Effector memory CD4-positive, alpha-beta T cell (primary cell): ENCODE data around the gene LIX1.
"Not testable (repeated sequence)": the region's sequence is repeated elsewhere in the genome, so short reads cannot be mapped to it uniquely, and the experiment has no call there.

Source experiments
- DNase-seq, 3 donors: peaks; one replicate each; pipeline ENCODE4 v3.0.0-alpha.2; 2020
- H3K27ac ChIP-seq: 2 replicates; pipeline ENCODE4 v1.7.0; 2013; ENCODE audit warnings: mild to moderate bottlenecking, low read length, moderate library complexity; ENCODE audit not compliant: insufficient read depth, poor library complexity, severe bottlenecking
- H3K27me3 ChIP-seq: replicated peaks from 2 replicates; pipeline ENCODE4 v1.7.0; 2013; ENCODE audit warnings: mild to moderate bottlenecking, low read length; ENCODE audit not compliant: insufficient read depth, control insufficient read depth, poor library complexity, severe bottlenecking
- H3K36me3 ChIP-seq: 2 replicates; pipeline ENCODE4 v1.7.0; 2013; ENCODE audit warnings: mild to moderate bottlenecking, low read length, moderate library complexity; ENCODE audit not compliant: control insufficient read depth, insufficient read depth
- H3K4me1 ChIP-seq: 2 replicates; pipeline ENCODE4 v1.7.0; 2013; ENCODE audit warnings: low read length, mild to moderate bottlenecking; ENCODE audit not compliant: control insufficient read depth, insufficient read depth, poor library complexity, severe bottlenecking
- H3K4me3 ChIP-seq: 2 replicates; pipeline ENCODE4 v1.7.0; 2013; ENCODE audit warnings: low read length, low read depth, mild to moderate bottlenecking; ENCODE audit not compliant: insufficient read depth, poor library complexity, severe bottlenecking
- H3K9me3 ChIP-seq: 2 replicates; pipeline ENCODE4 v1.7.0; 2013; ENCODE audit warnings: mild to moderate bottlenecking, low read length, moderate library complexity; ENCODE audit not compliant: control insufficient read depth

LIX1 gene

DNA sequence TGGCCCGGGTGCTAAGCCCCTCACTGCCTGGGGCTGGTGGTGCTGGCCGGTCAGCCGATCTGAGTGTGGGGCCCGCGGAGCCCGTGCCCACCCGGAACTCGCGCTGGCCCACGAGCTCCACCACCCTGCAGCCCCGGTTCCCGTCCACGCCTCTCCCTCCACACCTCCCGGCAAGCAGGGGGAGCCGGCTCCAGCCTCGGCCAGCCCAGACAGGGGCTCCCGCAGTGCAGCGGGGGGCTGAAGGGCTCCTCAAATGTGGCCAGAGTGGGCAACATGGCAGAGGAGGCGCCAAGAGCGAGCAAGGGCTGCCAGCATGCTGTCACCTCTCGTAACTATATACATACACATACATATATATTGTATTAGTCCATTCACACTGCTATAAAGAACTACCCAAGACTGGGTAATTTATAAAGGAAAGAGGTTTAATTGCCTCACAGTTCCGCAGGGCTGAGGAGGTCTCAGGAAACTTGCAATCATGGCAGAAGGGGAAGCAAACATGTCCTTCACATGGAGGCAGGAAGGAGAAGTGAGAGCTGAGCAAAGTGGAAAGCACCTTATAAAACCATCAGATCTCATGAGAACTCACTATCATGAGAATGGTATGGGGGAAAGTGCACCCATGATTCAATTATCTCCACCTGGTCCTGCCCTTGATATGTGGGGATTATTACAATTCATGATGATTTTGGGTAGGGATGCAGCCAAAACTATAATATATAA is 56.8 kb downstream of the LIX1 start:
- H3K4me1 ChIP-seq, result no peaks in the 10 kb centered on the region
- H3K27me3 ChIP-seq, result no peaks in the 10 kb centered on the region
- no peaks in the 10 kb centered on the region for H3K36me3 ChIP-seq
- H3K9me3 ChIP-seq, result no peaks in the 10 kb centered on the region
- H3K27ac ChIP-seq, result no peak overlapping the region
- no peak overlapping the region for H3K4me3 ChIP-seq
- no peak for DNase-seq

DNA sequence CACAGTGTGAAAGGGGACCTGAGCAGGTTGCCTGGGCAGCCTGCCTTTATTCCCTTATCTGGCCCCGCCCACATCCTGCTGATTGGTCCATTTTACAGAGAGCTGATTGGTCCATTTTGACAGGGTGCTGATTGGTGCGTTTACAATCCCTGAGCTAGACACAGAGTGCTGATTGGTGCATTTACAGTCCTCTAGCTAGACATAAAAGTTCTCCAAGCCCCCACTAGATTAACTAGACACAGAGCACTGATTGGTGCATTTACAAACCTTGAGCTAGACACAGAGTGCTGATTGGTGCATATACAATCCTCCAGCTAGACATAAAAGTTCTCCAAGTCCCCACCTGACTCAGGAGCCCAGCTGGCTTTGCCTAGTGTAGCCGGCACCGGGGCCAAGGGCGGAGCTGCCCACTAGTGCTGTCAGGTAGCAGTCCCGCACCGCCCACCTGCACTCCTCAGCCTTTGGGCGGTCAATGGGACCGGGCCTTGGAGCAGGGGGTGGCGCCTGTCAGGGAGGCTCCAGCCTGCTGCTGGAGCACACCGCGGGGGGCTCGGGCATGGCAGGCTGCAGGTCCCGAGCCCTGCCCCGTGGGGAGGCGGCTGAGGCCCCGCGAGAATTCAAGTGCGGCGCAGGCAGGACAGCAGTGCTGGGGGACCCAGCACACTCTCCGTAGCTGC is 57.5 kb downstream of the LIX1 start:
- H3K9me3 ChIP-seq, result not testable (repeated sequence)

DNA sequence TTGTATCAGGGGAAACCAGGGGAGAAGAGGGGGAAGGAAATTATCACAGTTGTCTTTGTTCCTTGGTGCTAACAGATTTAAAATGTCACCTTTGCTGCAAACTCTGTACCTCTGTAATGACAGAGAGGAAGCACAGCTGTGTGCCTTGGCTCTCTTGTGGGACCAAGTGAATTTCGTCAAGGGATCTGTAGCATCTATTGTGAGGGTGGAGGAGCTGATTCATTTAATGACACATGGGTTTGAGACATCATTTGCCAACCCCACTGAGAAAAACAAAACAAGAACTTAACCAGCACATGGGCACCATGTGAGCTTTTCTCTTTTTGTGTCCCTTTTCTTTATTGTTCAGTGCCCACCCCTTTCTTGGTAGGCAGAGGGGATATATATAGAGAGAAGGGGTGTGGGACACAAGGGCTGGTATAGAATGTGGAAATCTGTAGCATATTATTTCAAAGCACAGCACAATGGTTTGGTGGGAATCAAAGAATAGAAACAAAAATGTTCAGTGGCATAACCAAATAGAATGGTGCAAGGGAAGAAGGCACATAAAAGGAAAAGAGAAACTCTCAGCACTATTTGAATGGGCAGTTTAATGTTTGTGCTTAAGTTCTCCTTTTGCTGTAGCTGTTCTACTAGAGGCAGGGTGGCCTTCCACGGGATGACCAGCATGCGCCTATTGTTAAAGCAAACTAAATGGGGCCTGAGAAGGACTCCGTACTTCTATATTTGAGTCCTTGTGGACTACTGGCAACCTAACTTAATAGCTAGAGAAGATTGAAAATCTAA is 63.3 kb downstream of the LIX1 start:
- H3K36me3 ChIP-seq, result no peaks in the 10 kb centered on the region
- H3K27ac ChIP-seq, result no peak overlapping the region
- no peaks in the 10 kb centered on the region for H3K27me3 ChIP-seq
- no peaks in the 10 kb centered on the region for H3K4me1 ChIP-seq
- no peaks in the 10 kb centered on the region for H3K9me3 ChIP-seq
- H3K4me3 ChIP-seq, result no peak overlapping the region
- no peak for DNase-seq

More for the DNA sequence above, 57.5 kb downstream of the LIX1 start:
- DNase-seq, H3K27me3 ChIP-seq, H3K27ac ChIP-seq, H3K4me1 ChIP-seq, H3K4me3 ChIP-seq, H3K36me3 ChIP-seq: not testable (repeated sequence)

DNA sequence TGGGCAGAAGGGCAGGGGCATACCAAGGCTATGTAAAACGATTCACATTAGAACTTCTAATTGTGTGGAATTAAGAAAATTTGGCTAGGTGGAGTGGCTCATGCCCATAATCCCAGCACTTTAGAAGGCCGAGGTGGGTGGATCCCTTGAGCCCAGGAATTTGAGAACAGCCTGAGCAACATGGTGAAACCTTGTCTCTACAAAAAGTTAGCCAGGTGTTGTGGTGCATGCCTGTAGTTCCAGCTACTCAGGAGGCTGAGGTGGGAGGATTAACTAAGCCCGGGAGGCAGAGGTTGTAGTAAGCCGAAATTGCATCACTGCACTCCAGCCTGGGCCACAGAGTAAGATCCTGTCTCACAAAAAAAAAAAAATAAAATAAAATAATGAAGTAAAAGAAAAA is 65.2 kb downstream of the LIX1 start:
- Histone ChIP-seq H3K9me3 (no peaks in the 10 kb centered on the region), H3K27ac (no peak overlapping the region), H3K27me3 (no peaks in the 10 kb centered on the region), H3K4me3 (no peak overlapping the region), H3K36me3 (no peaks in the 10 kb centered on the region), H3K4me1 (no peaks in the 10 kb centered on the region)
- no peak for DNase-seq

DNA sequence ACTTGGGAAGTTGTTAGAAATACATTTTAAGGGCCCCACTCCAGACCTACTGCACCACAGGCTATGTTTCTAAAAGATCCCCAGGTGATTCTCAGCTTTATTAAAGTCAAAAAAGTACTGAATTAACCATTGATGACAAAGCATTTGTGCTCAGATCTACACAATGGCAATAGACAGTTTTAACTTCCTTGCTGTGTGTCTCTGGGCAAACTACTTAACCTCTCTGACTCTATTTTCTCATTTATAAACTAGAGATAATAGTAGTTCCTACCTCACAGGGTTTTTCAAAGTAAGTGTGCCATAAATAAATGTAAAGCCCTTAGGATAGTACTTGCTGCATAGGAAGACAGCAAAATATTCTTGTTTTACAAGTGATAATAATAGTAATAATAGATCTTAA is 66.3 kb downstream of the LIX1 start:
- no peak overlapping the region for H3K27ac ChIP-seq
- H3K9me3 ChIP-seq, result no peaks in the 10 kb centered on the region
- H3K4me3 ChIP-seq, result no peak overlapping the region
- H3K27me3 ChIP-seq, result no peaks in the 10 kb centered on the region
- no peaks in the 10 kb centered on the region for H3K36me3 ChIP-seq
- DNase-seq, result no peak
- no peaks in the 10 kb centered on the region for H3K4me1 ChIP-seq

DNA sequence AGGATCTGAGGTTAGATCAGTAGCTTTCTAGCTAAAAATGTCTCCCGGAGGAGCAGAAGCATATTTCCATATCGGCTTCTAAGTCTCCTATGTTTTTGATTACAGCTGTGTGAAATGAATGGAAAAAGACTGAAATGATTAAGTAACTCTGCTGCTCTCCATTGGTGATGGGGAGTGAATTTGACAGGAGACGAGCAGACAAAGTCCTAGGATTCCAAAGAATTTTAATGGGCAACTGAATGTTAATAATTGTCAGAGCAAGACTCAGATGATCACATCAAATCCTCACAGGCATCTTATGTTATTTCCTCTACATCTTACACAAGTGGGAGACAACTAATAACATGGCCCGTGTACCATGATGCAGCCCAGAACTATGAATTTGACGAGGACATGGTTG is 66.8 kb downstream of the LIX1 start:
- Histone ChIP-seq H3K9me3 (no peaks in the 10 kb centered on the region), H3K27me3 (no peaks in the 10 kb centered on the region), H3K27ac (no peak overlapping the region), H3K4me3 (no peak overlapping the region), H3K36me3 (no peaks in the 10 kb centered on the region), H3K4me1 (no peaks in the 10 kb centered on the region)
- no peak for DNase-seq

DNA sequence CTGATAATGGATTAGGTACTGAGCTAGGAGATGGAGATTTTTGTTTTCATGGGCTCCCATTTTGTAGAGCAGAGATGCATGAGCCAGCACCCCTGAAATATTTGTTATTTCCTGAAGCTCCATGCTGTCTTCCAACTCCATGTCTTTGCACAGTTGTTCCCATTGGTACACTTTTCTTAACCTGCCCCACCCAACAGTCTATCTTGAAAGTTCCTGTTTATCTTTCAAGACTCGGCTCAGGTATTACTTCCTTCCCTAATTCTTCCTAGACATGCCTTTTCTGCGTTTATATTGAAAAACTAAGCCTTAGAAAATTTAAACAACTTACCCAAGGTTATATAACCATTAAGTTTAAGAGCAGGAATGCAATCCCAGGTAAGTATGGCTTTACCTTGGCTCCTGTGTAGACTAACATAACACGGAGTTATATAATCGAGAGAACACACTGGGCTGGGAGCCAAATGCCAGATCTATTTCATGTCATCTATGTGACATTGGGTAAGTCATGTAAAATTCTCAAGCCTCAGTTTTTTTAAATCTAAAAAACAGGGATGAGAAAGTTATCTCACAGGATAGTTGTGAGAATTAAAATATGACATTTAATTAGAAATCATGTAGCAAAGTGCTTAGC is 67.4 kb downstream of the LIX1 start:
- Histone ChIP-seq H3K4me3 (no peak overlapping the region), H3K4me1 (no peaks in the 10 kb centered on the region), H3K27ac (no peak overlapping the region), H3K9me3 (no peaks in the 10 kb centered on the region), H3K27me3 (no peaks in the 10 kb centered on the region), H3K36me3 (no peaks in the 10 kb centered on the region)
- no peak for DNase-seq

DNA sequence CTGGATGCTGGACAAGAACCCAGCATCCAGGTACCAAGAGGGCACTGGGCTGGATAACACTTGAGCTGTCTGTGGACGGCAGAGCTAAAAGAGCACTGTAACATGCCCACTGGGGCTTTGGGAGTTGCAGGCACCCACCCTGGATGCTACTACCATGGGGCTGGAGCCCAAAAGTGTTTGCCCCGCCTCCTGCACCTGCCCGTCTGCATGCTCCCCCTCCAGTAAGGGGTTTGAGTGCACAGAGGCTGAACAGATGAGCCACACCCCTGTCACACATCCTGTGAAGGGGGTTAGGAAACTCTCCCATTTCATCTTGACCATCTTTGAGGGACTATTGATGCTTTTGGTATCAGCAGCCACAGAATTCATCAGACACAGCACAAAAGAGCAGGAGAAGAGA is 69.0 kb downstream of the LIX1 start:
- Histone ChIP-seq H3K4me3 (no peak overlapping the region), H3K27me3 (no peaks in the 10 kb centered on the region), H3K4me1 (no peaks in the 10 kb centered on the region), H3K36me3 (no peaks in the 10 kb centered on the region), H3K9me3 (no peaks in the 10 kb centered on the region), H3K27ac (no peak overlapping the region)
- no peak for DNase-seq

DNA sequence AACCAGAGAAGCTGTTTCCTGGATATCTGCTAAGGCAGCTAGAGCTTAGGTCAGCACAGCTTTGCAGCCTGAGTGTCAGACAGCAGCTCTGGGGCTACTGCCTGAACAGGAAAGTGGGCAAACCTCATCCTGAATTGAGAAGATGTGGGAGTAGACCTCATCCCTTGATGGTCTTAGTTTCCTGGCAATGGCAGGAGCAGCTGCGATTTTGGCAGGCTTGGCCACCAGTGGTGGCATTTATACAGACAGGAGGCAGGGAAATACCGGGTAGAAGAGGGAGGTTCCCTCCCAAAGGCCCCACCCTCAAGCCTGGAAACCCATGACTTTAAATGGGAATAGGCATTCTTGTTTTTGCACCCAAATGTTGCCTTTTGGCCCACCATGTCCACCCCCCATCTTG is 69.7 kb downstream of the LIX1 start:
- DNase-seq, result no peak
- no peaks in the 10 kb centered on the region for H3K36me3 ChIP-seq
- no peaks in the 10 kb centered on the region for H3K4me1 ChIP-seq
- no peaks in the 10 kb centered on the region for H3K27me3 ChIP-seq
- no peaks in the 10 kb centered on the region for H3K9me3 ChIP-seq
- H3K27ac ChIP-seq, result no peak overlapping the region
- H3K4me3 ChIP-seq, result no peak overlapping the region

DNA sequence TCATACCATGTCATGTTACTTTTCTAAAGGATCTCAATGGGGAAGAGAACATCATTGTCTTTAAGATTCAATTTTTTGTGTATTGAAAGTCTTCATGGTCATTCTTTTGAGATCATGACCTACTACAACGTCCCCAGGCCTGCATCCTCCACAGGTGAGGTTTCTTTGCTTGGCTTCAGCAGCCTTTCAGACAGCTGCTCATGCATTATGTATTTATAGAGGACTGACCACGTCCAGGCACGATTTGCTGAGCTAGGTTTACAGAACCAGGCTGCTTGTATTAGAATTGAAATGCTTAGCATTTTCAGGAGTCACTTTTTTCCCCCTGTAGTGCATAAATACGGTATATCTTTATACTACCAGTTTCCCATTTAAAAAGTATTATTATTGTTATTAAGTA is 70.4 kb downstream of the LIX1 start:
- Histone ChIP-seq H3K4me3 (no peak overlapping the region), H3K4me1 (no peaks in the 10 kb centered on the region), H3K27ac (no peak overlapping the region), H3K9me3 (no peaks in the 10 kb centered on the region), H3K27me3 (no peaks in the 10 kb centered on the region), H3K36me3 (no peaks in the 10 kb centered on the region)
- DNase-seq, result no peak
